Measurements from ENCODE around the gene PRRX1. TPM values are rescaled to one million over a fixed set of nuclear protein-coding genes. Genes with fewer than 3 reads are reported as not detected.

The PRRX1 gene
- polyA plus RNA-seq (2012; ENCODE audit: low read depth, missing spikeins), result 0.06 TPM

DNA sequence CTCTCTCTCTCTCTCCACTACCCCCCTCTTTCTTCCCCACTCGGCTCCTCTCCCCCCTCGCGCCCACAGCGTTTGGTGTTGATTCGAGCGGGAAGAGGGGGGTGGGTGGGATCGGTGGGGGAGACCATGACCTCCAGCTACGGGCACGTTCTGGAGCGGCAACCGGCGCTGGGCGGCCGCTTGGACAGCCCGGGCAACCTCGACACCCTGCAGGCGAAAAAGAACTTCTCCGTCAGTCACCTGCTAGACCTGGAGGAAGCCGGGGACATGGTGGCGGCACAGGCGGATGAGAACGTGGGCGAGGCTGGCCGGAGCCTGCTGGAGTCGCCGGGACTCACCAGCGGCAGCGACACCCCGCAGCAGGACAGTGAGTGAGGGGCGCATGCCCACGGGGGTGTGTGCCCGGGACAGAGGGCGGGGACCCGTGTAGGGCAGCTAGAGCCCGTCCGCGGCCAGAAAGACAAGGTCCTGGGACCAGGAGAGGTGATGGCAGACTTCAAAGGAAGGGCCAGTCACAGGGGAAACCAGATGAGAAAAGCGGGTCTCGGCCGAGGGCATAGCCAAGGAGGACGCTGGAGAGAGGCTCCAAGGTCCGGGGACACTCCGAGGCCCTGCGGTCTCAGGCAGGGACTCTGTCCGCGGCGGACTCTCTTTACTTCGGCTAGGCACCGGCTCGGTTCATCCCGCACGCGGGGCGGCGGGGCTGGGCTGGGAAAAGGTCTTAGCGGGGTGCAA lies at the start of gene PRRX1:
Gene PRRX1 (plus strand): TSS at position 39 of the 735 bp plus-strand sequence. CDS start 88 bp downstream, at position 127.
- TF ChIP-seq PAX5 (IDR thresholded peaks at IDR 0.05; ENCODE audit: insufficient read depth, low read length, severe bottlenecking) (no peak), POLR2AphosphoS5 (IDR thresholded peaks at IDR 0.05; ENCODE audit: low read depth, low read length) (no peak), SPI1 (IDR thresholded peaks at IDR 0.05; ENCODE audit: low read depth, low read length) (no peak), TAF1 (IDR thresholded peaks at IDR 0.05; ENCODE audit: low read depth, low read length) (no peak)
- DNase-seq (ENCODE audit: insufficient read length, low spot score), result no peak

DNA sequence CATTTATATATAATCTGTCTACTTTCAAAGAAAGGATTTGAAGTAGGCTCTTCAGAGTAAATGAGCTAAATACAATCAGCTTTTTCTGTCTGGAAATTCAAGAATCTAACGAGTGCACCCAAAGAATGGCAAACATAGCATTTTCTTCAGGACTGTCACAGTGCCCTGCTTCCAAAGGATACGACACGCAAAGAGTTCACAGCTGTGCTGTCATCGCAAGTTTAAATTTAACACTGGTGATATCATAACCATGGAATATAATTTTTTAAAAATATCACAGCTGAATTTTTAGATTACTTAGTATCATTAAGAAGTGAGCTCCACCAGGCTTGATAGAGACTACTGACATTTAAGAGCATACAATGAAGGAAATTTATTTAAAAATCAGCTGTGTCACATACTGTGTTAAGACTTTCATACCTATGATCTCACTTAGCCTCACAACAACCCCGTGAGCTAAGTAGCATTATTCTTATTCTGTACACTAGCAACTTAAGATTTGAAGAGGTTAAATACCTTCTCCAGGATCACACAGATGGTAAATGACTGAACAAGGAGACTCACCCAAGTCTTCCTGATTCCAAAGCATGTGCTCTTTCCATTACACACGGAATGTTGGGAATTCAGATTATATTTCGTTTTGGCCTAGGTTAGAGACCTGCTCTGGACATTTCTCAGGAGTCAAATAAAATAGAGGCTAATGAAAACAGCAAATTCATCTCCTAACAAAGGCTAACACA lies 46.2 kb upstream of the PRRX1 start:
- FAIRE-seq, result no peak
- no peak for DNase-seq (ENCODE audit: insufficient read length, low spot score)
- TF ChIP-seq TAF1 (IDR thresholded peaks at IDR 0.05; ENCODE audit: low read depth, low read length), result no peak
- no peak for TF ChIP-seq PAX5 (IDR thresholded peaks at IDR 0.05; ENCODE audit: insufficient read depth, low read length, severe bottlenecking)
- TF ChIP-seq SPI1 (IDR thresholded peaks at IDR 0.05; ENCODE audit: low read depth, low read length), result no peak
- no peak for TF ChIP-seq POU2F2 (IDR thresholded peaks at IDR 0.05; ENCODE audit: low read depth, low read length)
- no peak for TF ChIP-seq POLR2AphosphoS5 (IDR thresholded peaks at IDR 0.05; ENCODE audit: low read depth, low read length)
- no peak for TF ChIP-seq POLR2A (IDR thresholded peaks at IDR 0.05; ENCODE audit: low read depth, low read length)

More for the DNA sequence above, at the start of gene PRRX1:
- no peak for FAIRE-seq

DNA sequence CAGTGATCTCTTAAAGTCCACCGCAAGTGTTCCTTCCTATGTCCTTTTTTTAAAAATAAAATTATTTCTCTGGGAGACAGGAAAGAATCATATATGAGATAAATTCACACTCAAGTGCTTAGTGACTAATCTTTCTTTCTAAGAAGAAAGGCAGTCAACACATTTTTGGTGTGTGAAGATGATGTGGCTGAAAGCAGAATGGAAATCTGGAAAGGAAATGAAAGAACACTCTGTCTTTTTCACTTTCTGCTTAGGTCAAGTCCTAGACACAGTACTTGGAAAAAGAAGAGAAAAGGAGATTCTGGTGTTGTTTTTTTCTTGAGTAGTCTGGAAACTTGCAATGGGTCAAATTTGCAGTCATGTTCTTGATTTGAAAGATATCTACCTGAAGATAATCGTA lies 45.5 kb upstream of the PRRX1 start:
- no peak for DNase-seq (ENCODE audit: insufficient read length, low spot score)
- no peak for TF ChIP-seq POLR2AphosphoS5 (IDR thresholded peaks at IDR 0.05; ENCODE audit: low read depth, low read length)
- no peak for FAIRE-seq

DNA sequence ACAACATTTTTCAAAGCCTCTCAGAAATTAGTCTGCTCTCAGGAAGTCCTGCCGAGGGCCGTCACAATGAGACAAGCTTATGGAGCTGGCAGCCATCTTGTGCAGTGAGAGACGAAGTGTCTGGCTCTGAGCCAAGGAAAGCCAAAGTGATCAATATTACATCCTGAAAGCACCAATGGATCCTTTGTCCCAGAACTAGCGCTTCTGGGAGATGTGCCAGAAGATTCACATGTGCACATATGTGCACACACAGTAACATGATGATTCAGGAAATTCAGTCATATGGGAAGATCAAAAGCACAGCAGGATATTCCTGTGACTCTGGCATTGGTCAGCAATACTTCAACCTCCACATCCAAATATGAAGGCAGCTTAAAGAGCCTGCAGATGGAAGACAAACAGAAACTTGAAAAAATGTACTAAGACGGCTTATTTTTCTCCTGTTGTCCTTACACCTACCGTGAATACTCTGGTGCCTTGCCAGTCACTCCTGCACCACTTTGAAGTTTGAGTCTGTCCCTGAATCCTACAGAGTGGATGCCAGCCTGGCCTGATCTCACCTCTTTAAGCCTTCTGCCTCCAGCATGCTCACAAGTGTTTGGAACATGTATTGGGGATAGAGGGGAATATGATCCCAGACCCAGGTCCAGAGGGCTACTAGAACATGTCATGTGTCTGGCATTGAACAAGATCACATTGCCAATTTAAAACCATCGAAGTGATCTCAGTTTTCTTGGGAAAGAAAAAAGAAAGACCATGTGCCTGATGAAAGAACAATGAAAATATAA lies 44.5 kb upstream of the PRRX1 start:
- DNase-seq (ENCODE audit: insufficient read length, low spot score), result no peak
- TF ChIP-seq TAF1 (IDR thresholded peaks at IDR 0.05; ENCODE audit: low read depth, low read length) (no peak), POLR2AphosphoS5 (IDR thresholded peaks at IDR 0.05; ENCODE audit: low read depth, low read length) (no peak), POU2F2 (IDR thresholded peaks at IDR 0.05; ENCODE audit: low read depth, low read length) (no peak), SPI1 (IDR thresholded peaks at IDR 0.05; ENCODE audit: low read depth, low read length) (no peak), PAX5 (IDR thresholded peaks at IDR 0.05; ENCODE audit: insufficient read depth, low read length, severe bottlenecking) (no peak), POLR2A (IDR thresholded peaks at IDR 0.05; ENCODE audit: low read depth, low read length) (no peak)
- no peak for FAIRE-seq

DNA sequence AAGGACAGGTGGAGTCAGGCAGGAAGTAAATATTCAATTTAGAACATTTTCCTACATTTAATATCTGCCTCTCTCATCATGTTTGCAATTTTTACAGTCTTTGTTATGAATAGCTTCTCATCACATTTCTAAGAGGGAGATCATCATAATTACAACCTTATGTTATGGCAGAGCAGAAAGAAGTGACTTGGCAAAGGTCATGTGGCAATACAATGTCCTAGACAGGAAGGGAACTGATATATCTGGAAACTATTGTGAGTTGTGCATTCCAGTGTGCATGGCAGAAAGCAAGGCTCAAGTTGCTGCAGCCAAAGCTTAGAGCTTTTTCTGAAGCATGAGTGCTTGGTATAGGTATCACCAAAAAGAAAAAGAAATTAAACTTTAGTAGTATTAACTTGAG lies 43.8 kb upstream of the PRRX1 start:
- FAIRE-seq (no peak), DNase-seq (ENCODE audit: insufficient read length, low spot score) (no peak)
- TF ChIP-seq POLR2A (IDR thresholded peaks at IDR 0.05; ENCODE audit: low read depth, low read length), result no peak
- TF ChIP-seq SPI1 (IDR thresholded peaks at IDR 0.05; ENCODE audit: low read depth, low read length), result no peak
- no peak for TF ChIP-seq POU2F2 (IDR thresholded peaks at IDR 0.05; ENCODE audit: low read depth, low read length)
- no peak for TF ChIP-seq POLR2AphosphoS5 (IDR thresholded peaks at IDR 0.05; ENCODE audit: low read depth, low read length)
- TF ChIP-seq TAF1 (IDR thresholded peaks at IDR 0.05; ENCODE audit: low read depth, low read length), result no peak
- no peak for TF ChIP-seq PAX5 (IDR thresholded peaks at IDR 0.05; ENCODE audit: insufficient read depth, low read length, severe bottlenecking)

DNA sequence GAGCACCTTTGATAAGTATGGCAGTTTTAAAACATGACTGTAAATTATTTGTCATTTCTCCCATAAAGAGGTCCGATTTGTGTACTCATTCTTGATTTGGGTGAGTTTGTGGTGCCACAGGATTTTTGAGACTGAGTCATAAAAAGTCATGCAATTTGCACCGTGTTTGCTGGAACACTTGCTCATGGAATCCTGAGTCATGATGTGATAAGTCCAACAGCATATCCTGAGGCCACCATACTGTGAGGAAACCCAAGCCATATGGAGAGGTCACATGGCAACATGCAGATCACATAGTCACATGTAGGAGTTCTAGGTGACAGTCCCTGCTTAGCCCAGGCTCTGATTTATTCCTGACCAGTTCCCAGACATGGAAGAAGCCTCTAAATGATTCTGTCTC lies 40.8 kb upstream of the PRRX1 start:
- TF ChIP-seq PAX5 (IDR thresholded peaks at IDR 0.05; ENCODE audit: insufficient read depth, low read length, severe bottlenecking) (no peak), POLR2A (IDR thresholded peaks at IDR 0.05; ENCODE audit: low read depth, low read length) (no peak), POLR2AphosphoS5 (IDR thresholded peaks at IDR 0.05; ENCODE audit: low read depth, low read length) (no peak), SPI1 (IDR thresholded peaks at IDR 0.05; ENCODE audit: low read depth, low read length) (no peak), TAF1 (IDR thresholded peaks at IDR 0.05; ENCODE audit: low read depth, low read length) (no peak), POU2F2 (IDR thresholded peaks at IDR 0.05; ENCODE audit: low read depth, low read length) (no peak)
- DNase-seq (ENCODE audit: insufficient read length, low spot score), result no peak
- no peak for FAIRE-seq

DNA sequence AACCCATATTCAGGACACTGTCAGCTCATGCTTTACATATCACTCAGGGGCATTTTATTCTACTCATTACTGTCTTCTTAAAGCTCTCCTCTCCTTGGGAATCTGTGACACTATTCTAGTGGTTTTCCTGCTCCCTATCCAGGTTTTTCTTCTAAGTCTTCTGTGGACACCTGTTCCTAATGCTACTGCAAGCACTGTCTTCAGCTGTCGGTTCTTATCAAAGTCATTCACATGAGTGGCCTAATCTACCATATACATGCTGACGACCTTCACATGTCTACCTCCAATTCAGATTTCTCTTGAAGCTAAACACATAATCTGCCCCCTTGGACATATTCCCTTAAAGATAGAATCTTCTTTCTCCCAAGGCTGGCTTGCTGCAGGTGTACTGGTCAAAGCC lies 39.8 kb upstream of the PRRX1 start:
- TF ChIP-seq PAX5 (IDR thresholded peaks at IDR 0.05; ENCODE audit: insufficient read depth, low read length, severe bottlenecking) (no peak), POLR2A (IDR thresholded peaks at IDR 0.05; ENCODE audit: low read depth, low read length) (no peak), TAF1 (IDR thresholded peaks at IDR 0.05; ENCODE audit: low read depth, low read length) (no peak), SPI1 (IDR thresholded peaks at IDR 0.05; ENCODE audit: low read depth, low read length) (no peak), POU2F2 (IDR thresholded peaks at IDR 0.05; ENCODE audit: low read depth, low read length) (no peak), POLR2AphosphoS5 (IDR thresholded peaks at IDR 0.05; ENCODE audit: low read depth, low read length) (no peak)
- FAIRE-seq (no peak), DNase-seq (ENCODE audit: insufficient read length, low spot score) (no peak)

DNA sequence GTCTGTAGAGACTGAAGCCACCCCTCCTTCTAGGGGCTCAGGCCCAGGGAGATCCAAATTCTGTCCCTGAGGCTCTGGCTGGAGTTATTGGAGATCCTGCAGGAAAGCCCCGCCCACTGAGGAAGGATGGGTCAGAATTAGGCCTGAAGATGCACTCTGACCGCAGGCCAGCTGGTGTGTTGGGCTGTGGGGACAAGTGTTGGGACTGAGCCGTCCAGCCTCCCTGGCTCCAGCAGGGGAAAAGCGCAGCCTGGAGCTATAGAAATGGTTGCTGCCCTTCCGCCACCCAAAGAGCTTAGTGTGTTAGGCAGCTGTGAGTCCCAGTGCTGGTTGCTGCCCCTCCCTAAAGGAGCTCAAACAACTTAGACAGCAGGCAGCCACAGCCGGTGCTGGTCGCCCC lies 33.0 kb upstream of the PRRX1 start:
- FAIRE-seq (no peak), DNase-seq (ENCODE audit: insufficient read length, low spot score) (no peak)
- no peak for TF ChIP-seq SPI1 (IDR thresholded peaks at IDR 0.05; ENCODE audit: low read depth, low read length)

DNA sequence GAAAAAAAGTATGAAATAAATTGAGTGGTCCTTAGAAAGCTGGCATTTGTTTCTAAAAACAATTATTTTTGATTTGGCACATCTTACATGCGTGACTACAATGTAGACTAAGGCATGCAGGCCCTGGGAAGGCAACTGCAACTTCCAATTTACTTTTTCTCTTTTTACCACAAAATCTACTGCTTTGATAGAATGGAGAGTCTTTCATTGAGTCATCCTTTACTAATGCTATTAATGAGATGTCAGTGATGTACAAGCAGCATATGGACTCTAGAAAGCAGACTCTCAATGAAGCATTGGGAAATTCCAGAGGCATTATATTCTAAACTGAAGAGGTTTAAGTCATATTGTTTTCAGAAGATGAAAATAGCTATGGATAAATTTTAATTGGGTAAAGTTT lies 29.6 kb upstream of the PRRX1 start:
- FAIRE-seq (no peak), DNase-seq (ENCODE audit: insufficient read length, low spot score) (no peak)
- TF ChIP-seq POLR2A (IDR thresholded peaks at IDR 0.05; ENCODE audit: low read depth, low read length) (no peak), SPI1 (IDR thresholded peaks at IDR 0.05; ENCODE audit: low read depth, low read length) (no peak), POU2F2 (IDR thresholded peaks at IDR 0.05; ENCODE audit: low read depth, low read length) (no peak)

All from GM12891 (cell line).